ENCODE results near the gene AP2A1.
"Not testable (repeated sequence)": the region's sequence is repeated elsewhere in the genome, so short reads cannot be mapped to it uniquely, and the experiment has no call there.

Gene AP2A1

DNA sequence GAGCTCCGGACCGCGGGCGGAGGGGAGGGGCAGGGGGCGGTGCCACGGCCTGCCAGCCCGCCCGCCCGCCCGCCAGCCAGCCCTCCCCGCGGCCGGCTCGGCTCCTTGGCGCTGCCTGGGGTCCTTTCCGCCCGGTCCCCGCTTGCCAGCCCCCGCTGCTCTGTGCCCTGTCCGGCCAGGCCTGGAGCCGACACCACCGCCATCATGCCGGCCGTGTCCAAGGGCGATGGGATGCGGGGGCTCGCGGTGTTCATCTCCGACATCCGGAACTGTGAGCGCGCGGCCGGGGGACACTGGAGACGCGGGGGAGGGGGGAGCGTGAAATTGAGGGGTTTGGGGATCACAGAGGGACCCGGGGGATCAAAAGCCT, at the start of gene AP2A1:
Gene AP2A1, plus strand, starts transcription at position 72 of the 370 bp plus-strand sequence. Its CDS starts 133 bp downstream, at position 205.
- DNase-seq, result no peak

- no peak for DNase-seq
Measured at GRCh38 chr19:49718511-49718910, 48.3 kb upstream of the AP2A1 start.

GRCh38 chr19:49718991-49719390, 47.8 kb upstream of the AP2A1 start:
- DNase-seq, result no peak

GRCh38 chr19:49719420-49719819, 47.4 kb upstream of the AP2A1 start:
- not testable (repeated sequence) for DNase-seq

DNA sequence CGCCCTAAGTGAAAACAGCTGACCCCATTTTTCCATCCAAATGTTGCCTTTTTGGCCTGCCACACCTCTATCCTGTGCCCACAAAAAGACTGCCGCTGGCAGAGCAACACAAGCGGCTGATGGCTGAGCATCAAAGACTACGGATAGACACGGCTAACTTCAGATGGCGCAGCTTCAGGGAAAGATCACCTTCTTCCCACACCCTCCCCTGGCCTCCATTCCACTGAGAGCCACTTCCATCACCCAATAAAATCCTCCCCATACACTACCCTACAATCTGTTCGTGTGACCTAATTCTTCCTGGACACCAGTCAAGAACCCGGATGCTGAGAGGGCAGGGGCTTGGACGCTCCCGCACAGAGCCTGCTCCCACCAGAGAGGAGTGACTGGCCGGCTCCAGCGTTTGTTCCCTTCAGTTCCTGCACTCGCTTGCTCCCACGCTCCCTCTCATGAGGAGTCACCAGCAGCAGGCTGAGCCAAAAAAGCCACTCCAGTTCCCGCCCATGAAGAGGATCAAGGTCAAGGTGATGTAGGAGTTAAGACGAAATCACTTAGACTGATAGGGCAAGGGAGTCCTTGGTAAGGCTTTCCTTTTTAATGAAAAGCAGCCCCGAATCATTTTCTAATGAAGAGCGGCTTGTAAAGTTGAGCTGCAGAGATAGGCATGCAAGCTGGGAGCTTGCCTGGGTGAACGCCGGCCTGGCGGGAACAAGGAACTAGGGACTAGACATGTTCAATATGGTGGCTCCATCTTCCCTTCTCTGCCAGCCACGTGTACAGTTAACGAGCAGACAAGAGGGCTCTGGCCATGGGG, 39.4 kb upstream of the AP2A1 start:
- DNase-seq, result peak; percentile 62

DNA sequence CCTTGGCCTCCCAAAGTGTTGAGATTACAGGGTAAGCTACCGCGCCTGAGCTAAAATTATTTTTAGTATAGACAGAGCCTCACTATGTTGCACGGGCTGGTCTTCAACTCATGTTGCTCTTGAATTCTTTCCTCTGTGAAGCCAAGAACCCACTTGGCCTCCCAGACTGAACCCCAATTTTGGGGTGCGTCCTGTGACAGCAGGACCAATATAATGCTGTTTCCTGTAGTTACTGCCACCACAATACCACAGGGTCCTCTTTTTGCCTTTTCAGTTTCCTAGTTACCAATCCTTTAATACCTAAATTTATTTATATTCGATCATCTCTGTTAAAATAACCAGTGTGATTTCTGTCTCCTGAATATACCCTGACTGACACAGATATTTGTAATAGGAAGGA, 36.6 kb upstream of the AP2A1 start:
- DNase-seq, result no peak

GRCh38 chr19:49738268-49738667, 28.5 kb upstream of the AP2A1 start:
- DNase-seq, result no peak

DNA sequence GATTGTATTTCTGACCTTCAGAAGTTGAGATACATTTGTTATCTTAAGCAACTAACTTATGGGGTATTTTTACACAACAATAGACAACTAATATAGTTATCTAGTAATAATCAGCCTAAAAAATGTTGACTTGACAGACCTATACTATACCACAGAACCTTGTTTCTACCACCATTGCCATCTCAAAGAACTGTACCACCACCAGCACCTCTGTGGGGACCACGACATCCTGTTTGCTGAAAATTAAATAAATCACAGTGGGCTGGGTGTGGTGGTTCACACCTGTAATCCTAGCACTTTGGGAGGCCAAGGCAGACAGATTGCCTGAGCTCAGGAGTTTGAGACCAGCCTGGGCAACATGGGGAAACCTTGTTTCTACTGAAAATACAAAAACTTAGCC, 27.7 kb upstream of the AP2A1 start:
- no peak for DNase-seq

- DNase-seq, result no peak
Measured at GRCh38 chr19:49739933-49740332, 26.9 kb upstream of the AP2A1 start.

- DNase-seq, result no peak
Measured at GRCh38 chr19:49741210-49741844, 25.5 kb upstream of the AP2A1 start.

DNA sequence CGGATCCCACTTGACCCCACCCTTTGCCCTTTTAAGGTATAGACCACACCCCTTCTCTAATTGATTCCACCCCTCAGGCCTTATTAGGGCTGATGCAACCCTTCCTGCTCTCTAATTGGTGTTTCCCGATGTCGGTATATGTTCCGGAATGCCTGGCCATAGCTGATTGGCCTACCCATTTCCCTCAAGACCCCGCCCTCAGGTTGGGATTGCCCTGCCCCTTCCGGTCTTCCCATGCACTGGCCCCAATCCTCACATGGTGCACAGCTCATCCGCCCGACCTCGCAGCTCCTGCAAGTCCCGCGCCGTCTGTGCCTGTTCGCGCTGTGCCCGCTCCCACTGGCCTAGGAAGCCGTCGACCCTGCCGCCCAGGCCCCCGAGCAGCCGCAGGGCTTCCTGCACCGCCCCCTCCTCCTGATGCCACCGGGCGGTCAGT, 21.8 kb upstream of the AP2A1 start:
- DNase-seq, result no peak

- DNase-seq, result peak; percentile 69
Measured at GRCh38 chr19:49746206-49746958, 20.4 kb upstream of the AP2A1 start.

DNA sequence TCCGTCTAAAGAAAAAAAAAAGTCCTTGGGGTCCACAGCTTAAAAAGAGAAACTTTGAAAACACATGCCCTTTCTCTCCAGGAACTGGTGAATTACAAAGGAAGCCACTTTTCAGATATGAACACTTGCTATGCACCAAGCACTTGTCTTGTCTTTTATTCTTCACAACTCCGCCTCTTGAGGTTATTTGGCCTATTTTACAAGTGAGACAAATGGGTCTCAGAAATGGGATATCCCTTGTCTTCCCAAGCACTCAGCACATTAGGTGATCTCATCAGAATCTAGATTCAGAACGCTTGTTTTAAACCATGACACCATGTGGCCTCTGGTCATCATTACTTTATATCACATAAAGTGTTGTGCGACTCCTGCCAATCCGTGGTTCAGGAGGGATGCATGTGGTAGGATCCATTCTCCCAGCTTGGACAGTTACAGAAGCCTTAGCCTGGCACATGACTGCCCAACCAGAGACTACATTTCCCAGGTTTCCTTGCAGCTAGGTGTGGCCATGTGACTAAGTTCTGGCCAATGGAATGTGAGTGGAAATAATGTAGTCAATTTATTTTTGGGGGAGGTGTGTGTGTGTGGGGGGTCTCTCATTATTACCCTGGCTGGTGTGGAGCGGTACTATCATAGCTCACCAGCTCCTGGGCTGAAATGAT, 17.6 kb upstream of the AP2A1 start:
- no peak for DNase-seq

- DNase-seq, result no peak
Measured at GRCh38 chr19:49749771-49750170, 17.0 kb upstream of the AP2A1 start.

DNA sequence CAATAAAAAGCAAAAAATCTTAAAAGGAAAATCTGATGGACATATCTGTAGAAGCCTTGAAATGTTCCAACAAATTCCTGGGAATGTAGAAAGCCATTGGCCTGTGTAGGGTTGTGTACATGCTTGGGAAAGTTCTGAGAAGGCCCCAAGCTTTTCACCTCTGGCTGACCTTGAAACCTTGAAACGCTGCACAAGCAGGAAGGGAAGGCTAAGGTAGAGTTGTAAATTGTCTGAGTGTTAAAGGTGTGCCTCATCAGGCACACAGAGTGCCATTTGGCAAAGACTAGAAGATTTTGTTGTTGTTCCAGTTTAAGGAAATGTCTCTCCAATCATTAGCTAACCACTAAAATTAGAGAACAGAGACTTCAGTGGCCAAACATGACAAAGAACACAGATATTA, 14.1 kb upstream of the AP2A1 start:
- DNase-seq, result no peak

GRCh38 chr19:49755956-49756355, 10.8 kb upstream of the AP2A1 start:
- no peak for DNase-seq

DNA sequence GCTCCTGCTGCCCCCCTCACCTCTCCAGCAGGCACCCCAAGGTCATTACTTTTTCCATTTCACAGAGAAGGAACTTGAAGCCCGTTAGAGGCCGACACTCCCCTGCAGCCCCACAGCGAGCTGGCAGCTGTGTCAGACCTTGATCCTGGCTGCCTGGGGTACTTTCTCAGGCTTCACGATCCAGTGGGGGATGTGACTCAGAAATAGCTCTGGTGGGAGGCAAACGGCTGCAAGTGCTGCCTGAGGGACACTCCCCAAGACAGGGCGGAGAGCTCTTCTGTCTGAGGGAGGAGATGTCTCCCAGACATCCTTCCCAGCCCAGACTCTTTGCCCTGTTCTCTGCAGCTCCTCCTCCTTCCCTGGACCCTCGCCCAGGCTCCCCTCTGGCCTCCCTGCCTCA, 8.5 kb upstream of the AP2A1 start:
- DNase-seq, result no peak

GRCh38 chr19:49761249-49761624, 5.6 kb upstream of the AP2A1 start:
- no peak for DNase-seq

- DNase-seq, result peak; percentile 58
Measured at GRCh38 chr19:49761625-49762311, 5.0 kb upstream of the AP2A1 start.

DNA sequence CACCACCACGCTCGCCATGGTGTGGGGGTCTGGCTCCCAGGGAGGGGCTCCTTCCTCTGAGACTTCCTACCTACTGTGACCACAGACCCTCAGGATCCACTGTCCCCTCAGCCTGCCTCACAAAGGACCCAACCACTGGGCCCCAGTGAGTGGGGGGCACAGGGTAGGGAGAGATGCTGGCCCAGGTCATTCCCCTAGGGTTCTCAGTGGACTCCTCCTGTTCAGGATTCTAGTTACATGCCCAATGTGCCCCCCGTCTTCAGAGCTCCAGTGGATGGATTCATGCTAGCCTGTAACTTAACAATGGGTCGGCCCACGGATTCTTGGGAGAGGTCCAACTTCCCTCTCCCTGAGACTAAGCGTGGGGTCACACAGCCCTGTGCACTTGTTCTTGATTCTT, 3.6 kb upstream of the AP2A1 start, which contains the start of gene TSKS:
Gene TSKS, minus strand, starts transcription at position 77 of the 400 bp plus-strand sequence. Its CDS starts 59 bp downstream, at position 18.
- no peak for DNase-seq

DNA sequence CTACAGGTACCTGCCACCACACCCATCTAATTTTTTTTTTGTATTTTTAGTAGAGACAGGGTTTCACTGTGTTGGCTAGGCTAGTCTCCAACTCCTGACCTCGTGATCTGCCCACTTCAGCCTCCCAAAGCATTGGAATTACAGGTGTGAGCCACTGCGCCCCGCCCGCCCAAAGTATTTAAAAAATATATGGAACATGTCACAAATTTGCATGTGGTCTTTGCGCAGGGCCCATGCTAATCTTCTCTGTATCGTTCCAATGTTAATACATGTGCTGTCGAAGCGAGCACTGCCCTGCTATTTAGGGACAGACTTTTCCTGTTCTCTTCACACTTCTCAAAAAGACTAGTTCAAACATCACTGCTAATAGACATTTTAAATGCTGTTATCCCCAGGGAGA, 2.5 kb upstream of the AP2A1 start:
- DNase-seq, result no peak

Data from femur (tissue), 1 donor.